Measurements from ENCODE around the gene ITPR1. TPM values are rescaled to one million over a fixed set of nuclear protein-coding genes. Genes with fewer than 3 reads are reported as not detected.

Gene ITPR1
- total RNA-seq, 2 donors from 2014 or later = 5.9 TPM

DNA sequence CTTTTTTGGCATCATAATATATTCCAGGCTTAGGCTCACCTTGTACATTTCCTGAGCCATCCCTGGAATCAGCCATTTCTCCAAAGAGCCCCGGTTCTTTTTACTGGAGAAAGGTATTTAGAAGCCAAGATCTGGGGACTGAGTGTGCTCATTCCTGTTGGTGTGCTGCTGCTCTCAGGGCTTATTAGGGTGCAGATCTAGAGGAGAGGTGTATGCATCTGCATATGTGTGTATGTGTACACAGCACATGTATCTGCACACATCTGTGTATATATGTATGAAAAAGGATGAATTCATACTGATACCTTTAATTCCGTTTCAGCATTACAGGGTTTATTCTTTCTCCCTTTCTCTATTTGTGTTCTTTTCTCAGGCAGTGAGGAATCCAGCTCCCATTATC lies 324.0 kb downstream of the ITPR1 start:
- peaks cover 15% of the 10 kb centered on the region for H3K4me1 ChIP-seq (ENCODE audit: control insufficient read depth, insufficient read depth, low read length)
- peaks cover 18% of the 10 kb centered on the region for H3K4me1 Mint-ChIP-seq
- H3K4me3 ChIP-seq (ENCODE audit: low read length) = peak overlapping the region; percentile 54
- peaks cover 33% of the 10 kb centered on the region for H3K27me3 Mint-ChIP-seq (ENCODE audit: insufficient read depth)
- peaks cover 19% of the 10 kb centered on the region for H3K36me3 Mint-ChIP-seq (ENCODE audit: low read depth)
- peaks cover 5% of the 10 kb centered on the region for H3K36me3 ChIP-seq (ENCODE audit: control insufficient read depth, insufficient read depth, low read length)
- peaks cover 27% of the 10 kb centered on the region for H3K9me3 ChIP-seq (ENCODE audit: control insufficient read depth, low read length)
- peak; percentile 8 for DNase-seq
- peaks cover 27% of the 10 kb centered on the region for H3K9me3 Mint-ChIP-seq
- H3K27ac ChIP-seq (ENCODE audit: low read depth, low read length) = no peak overlapping the region
- TF ChIP-seq, protein P1, sequence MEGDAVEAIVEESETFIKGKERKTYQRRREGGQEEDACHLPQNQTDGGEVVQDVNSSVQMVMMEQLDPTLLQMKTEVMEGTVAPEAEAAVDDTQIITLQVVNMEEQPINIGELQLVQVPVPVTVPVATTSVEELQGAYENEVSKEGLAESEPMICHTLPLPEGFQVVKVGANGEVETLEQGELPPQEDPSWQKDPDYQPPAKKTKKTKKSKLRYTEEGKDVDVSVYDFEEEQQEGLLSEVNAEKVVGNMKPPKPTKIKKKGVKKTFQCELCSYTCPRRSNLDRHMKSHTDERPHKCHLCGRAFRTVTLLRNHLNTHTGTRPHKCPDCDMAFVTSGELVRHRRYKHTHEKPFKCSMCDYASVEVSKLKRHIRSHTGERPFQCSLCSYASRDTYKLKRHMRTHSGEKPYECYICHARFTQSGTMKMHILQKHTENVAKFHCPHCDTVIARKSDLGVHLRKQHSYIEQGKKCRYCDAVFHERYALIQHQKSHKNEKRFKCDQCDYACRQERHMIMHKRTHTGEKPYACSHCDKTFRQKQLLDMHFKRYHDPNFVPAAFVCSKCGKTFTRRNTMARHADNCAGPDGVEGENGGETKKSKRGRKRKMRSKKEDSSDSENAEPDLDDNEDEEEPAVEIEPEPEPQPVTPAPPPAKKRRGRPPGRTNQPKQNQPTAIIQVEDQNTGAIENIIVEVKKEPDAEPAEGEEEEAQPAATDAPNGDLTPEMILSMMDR (conservative IDR thresholded peaks at IDR 0.05) = no peak
- WGBS, 2 experiments (ENCODE audit: insufficient coverage in 1 of 2, insufficient read length in 1 of 2) = 98 to 100% methylated on average over 1 to 2 of the region's 2 CpGs
- no peak overlapping the region for H3K27ac Mint-ChIP-seq
- H3K27me3 ChIP-seq (ENCODE audit: control insufficient read depth, insufficient read depth, low read length, poor library complexity, severe bottlenecking) = peaks cover 16% of the 10 kb centered on the region
- no peak overlapping the region for H3K4me3 Mint-ChIP-seq
- no peak overlapping the region for H3K9ac ChIP-seq (ENCODE audit: extremely low read depth, low read length, poor library complexity, severe bottlenecking)

DNA sequence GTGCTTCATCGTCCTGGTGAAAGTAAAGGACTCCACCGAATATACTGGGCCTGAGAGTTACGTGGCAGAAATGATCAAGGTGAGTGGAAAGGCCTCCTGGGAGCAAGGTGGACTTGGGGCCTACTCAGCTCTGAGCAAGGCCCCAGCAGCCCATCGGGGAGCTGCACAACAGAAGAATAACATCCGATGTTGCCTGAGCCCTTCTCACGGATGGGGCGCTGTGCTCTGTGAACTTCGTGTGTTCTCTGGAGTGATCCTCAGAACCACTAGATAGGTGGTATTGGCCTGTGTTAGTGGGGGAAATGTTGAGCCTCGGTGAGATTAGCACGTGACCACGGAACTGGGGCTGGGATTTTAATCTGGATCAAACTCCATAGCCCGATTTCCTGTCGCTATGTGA lies 325.0 kb downstream of the ITPR1 start:
- no peak for DNase-seq
- Histone ChIP-seq H3K36me3 (ENCODE audit: control insufficient read depth, insufficient read depth, low read length) (peaks cover 5% of the 10 kb centered on the region), H3K9me3 (ENCODE audit: control insufficient read depth, low read length) (peaks cover 27% of the 10 kb centered on the region), H3K27me3 (ENCODE audit: control insufficient read depth, insufficient read depth, low read length, poor library complexity, severe bottlenecking) (peaks cover 26% of the 10 kb centered on the region), H3K9ac (ENCODE audit: extremely low read depth, low read length, poor library complexity, severe bottlenecking) (no peak overlapping the region), H3K27ac (ENCODE audit: low read depth, low read length) (no peak overlapping the region), H3K4me1 (ENCODE audit: control insufficient read depth, insufficient read depth, low read length) (peaks cover 15% of the 10 kb centered on the region), H3K4me3 (ENCODE audit: low read length) (no peak overlapping the region)
- no peak overlapping the region for H3K27ac Mint-ChIP-seq
- TF ChIP-seq, protein P1 (conservative IDR thresholded peaks at IDR 0.05) = no peak
- H3K4me1 Mint-ChIP-seq = peaks cover 18% of the 10 kb centered on the region
- peaks cover 27% of the 10 kb centered on the region for H3K9me3 Mint-ChIP-seq
- no peak overlapping the region for H3K4me3 Mint-ChIP-seq
- H3K36me3 Mint-ChIP-seq (ENCODE audit: low read depth) = peaks cover 19% of the 10 kb centered on the region
- WGBS, 2 experiments (ENCODE audit: insufficient coverage in 1 of 2, insufficient read length in 1 of 2) = 94 to 98% methylated on average over 6 to 13 of the region's 13 CpGs
- H3K27me3 Mint-ChIP-seq (ENCODE audit: insufficient read depth) = peaks cover 41% of the 10 kb centered on the region

DNA sequence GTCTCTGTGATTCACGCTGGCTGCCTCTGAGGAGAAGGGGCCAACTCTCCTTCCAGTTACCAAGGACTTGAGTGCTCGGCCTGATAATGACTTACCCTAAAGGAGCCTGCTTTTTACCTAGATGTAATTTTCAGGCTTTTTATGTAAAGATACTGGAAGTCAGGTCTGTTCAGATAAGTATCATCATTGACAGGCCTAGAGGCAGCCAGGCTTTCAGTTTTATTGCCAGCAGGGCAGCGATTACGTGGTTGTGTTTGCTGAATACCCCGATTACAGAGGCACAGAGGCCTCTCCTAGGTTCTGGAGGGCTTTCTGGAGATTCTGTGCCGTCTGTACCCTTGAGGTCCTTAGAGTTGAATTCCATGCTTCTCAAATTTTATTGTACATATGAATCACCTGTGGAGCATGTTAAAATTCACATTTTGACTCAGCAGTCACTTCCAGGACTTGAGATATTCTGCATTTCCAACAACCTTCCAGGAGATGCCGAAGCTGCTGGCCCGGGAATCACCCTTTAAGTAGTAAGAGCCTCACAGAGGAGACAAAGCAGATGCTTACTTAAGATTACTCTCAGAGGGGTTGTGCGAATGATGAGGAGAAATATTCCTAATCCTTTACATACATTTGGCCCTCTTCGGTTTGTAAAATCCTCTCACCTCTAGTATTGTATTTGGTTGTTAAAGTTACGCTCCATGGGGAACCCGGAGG lies 326.0 kb downstream of the ITPR1 start:
- Mint-ChIP-seq H3K27ac (no peak overlapping the region), H3K36me3 (ENCODE audit: low read depth) (peaks cover 19% of the 10 kb centered on the region), H3K27me3 (ENCODE audit: insufficient read depth) (peaks cover 45% of the 10 kb centered on the region), H3K9me3 (peaks cover 27% of the 10 kb centered on the region), H3K4me1 (peaks cover 18% of the 10 kb centered on the region), H3K4me3 (no peak overlapping the region)
- H3K9ac ChIP-seq (ENCODE audit: extremely low read depth, low read length, poor library complexity, severe bottlenecking) = no peak overlapping the region
- 86 to 94% methylated on average over 7 to 12 of the region's 12 CpGs for WGBS, 2 experiments (ENCODE audit: insufficient coverage in 1 of 2, insufficient read length in 1 of 2)
- TF ChIP-seq, protein P1 (conservative IDR thresholded peaks at IDR 0.05) = no peak
- no peak overlapping the region for H3K27ac ChIP-seq (ENCODE audit: low read depth, low read length)
- peaks cover 36% of the 10 kb centered on the region for H3K27me3 ChIP-seq (ENCODE audit: control insufficient read depth, insufficient read depth, low read length, poor library complexity, severe bottlenecking)
- peaks cover 27% of the 10 kb centered on the region for H3K9me3 ChIP-seq (ENCODE audit: control insufficient read depth, low read length)
- H3K36me3 ChIP-seq (ENCODE audit: control insufficient read depth, insufficient read depth, low read length) = peaks cover 5% of the 10 kb centered on the region
- no peak for DNase-seq
- peak overlapping the region; percentile 32 for H3K4me3 ChIP-seq (ENCODE audit: low read length)
- H3K4me1 ChIP-seq (ENCODE audit: control insufficient read depth, insufficient read depth, low read length) = peaks cover 15% of the 10 kb centered on the region
